ENCODE results near the gene ROR2. TPM values are rescaled to one million over a fixed set of nuclear protein-coding genes. Genes with fewer than 3 reads are reported as not detected.

The ROR2 gene
- total RNA-seq, 3 donors from 2014 or later = 3.9 to 56.0 (median 6.5) TPM

- no peaks in the 10 kb centered on the region for H3K9me3 ChIP-seq
- no peak for DNase-seq
- no peak for TF ChIP-seq CTCF (IDR thresholded peaks at IDR 0.05)
- no peak for ATAC-seq
- H3K4me3 ChIP-seq = no peak overlapping the region
- intact Hi-C loops (cut with DNase I, micrococcal nuclease) = no loop called here
- H3K36me3 ChIP-seq (ENCODE audit: low read depth) = no peaks in the 10 kb centered on the region
- H3K4me1 ChIP-seq (ENCODE audit: low read depth) = no peaks in the 10 kb centered on the region
Observed at GRCh38 chr9:91967259-91967658, 17.2 kb upstream of the ROR2 start.

GRCh38 chr9:91966503-91966902 lies 16.5 kb upstream of the ROR2 start:
- intact Hi-C loops (cut with DNase I, micrococcal nuclease) = no loop called here
- ATAC-seq = no peak
- TF ChIP-seq CTCF (IDR thresholded peaks at IDR 0.05) = no peak

GRCh38 chr9:91963711-91964240 lies 13.7 kb upstream of the ROR2 start:
- ATAC-seq = no peak
- intact Hi-C loops (cut with DNase I, micrococcal nuclease) = no loop called here
- no peak for DNase-seq
- no peaks in the 10 kb centered on the region for H3K4me1 ChIP-seq (ENCODE audit: low read depth)
- no peaks in the 10 kb centered on the region for H3K36me3 ChIP-seq (ENCODE audit: low read depth)
- no peak overlapping the region for H3K4me3 ChIP-seq
- no peak for TF ChIP-seq CTCF (IDR thresholded peaks at IDR 0.05)
- peaks cover 4% of the 10 kb centered on the region for H3K9me3 ChIP-seq

More at GRCh38 chr9:91966503-91966902, 16.5 kb upstream of the ROR2 start:
- H3K4me1 ChIP-seq (ENCODE audit: low read depth) = no peaks in the 10 kb centered on the region
- H3K36me3 ChIP-seq (ENCODE audit: low read depth) = no peaks in the 10 kb centered on the region
- no peak for DNase-seq
- H3K9me3 ChIP-seq = no peaks in the 10 kb centered on the region
- no peak overlapping the region for H3K4me3 ChIP-seq

GRCh38 chr9:91960367-91960766 lies 10.3 kb upstream of the ROR2 start:
- ATAC-seq (no peak), DNase-seq (no peak)
- intact Hi-C loops (cut with DNase I, micrococcal nuclease) = no loop called here
- Histone ChIP-seq H3K4me3 (no peak overlapping the region), H3K36me3 (ENCODE audit: low read depth) (no peaks in the 10 kb centered on the region), H3K9me3 (peaks cover 4% of the 10 kb centered on the region), H3K4me1 (ENCODE audit: low read depth) (no peaks in the 10 kb centered on the region)
- no peak for TF ChIP-seq CTCF (IDR thresholded peaks at IDR 0.05)

- Histone ChIP-seq H3K4me1 (ENCODE audit: low read depth) (no peaks in the 10 kb centered on the region), H3K9me3 (peaks cover 4% of the 10 kb centered on the region), H3K36me3 (ENCODE audit: low read depth) (no peaks in the 10 kb centered on the region), H3K4me3 (no peak overlapping the region)
- intact Hi-C loops (cut with DNase I, micrococcal nuclease) = loop anchor here in 1 of 2 donors (10.0 kb wide), 2 partner anchors 77 to 223 kb away; no protein-coding TSS in a partner anchor
- ATAC-seq = no peak
- DNase-seq = no peak
- TF ChIP-seq CTCF (IDR thresholded peaks at IDR 0.05) = no peak
Observed at GRCh38 chr9:91958174-91958573, 8.1 kb upstream of the ROR2 start.

All from mucosa of descending colon (tissue), 3 donors.